ENCODE data around the gene RUNX2.

The RUNX2 gene

GRCh38 chr6:45476341-45476740, 148.2 kb downstream of the RUNX2 start (continued):
- TF ChIP-seq, protein P1, sequence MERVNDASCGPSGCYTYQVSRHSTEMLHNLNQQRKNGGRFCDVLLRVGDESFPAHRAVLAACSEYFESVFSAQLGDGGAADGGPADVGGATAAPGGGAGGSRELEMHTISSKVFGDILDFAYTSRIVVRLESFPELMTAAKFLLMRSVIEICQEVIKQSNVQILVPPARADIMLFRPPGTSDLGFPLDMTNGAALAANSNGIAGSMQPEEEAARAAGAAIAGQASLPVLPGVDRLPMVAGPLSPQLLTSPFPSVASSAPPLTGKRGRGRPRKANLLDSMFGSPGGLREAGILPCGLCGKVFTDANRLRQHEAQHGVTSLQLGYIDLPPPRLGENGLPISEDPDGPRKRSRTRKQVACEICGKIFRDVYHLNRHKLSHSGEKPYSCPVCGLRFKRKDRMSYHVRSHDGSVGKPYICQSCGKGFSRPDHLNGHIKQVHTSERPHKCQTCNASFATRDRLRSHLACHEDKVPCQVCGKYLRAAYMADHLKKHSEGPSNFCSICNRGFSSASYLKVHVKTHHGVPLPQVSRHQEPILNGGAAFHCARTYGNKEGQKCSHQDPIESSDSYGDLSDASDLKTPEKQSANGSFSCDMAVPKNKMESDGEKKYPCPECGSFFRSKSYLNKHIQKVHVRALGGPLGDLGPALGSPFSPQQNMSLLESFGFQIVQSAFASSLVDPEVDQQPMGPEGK (CRISPR knock-in tag; IDR thresholded peaks at IDR 0.05; ENCODE audit: borderline replicate concordance) = no peak
- TF ChIP-seq ZNF70 (CRISPR knock-in tag; IDR thresholded peaks at IDR 0.05) (no peak), ARNTL (CRISPR knock-in tag; IDR thresholded peaks at IDR 0.05; ENCODE audit: borderline replicate concordance, low read depth) (no peak)

GRCh38 chr6:45477278-45477677, 149.1 kb downstream of the RUNX2 start:
- no peak for ATAC-seq
- TF ChIP-seq GLIS3 (CRISPR knock-in tag; IDR thresholded peaks at IDR 0.05) (no peak), ZNF565 (CRISPR knock-in tag; conservative IDR thresholded peaks at IDR 0.05; ENCODE audit: low read depth) (no peak), ZNF70 (CRISPR knock-in tag; IDR thresholded peaks at IDR 0.05) (no peak), BACH2 (CRISPR knock-in tag; IDR thresholded peaks at IDR 0.05; ENCODE audit: borderline replicate concordance) (no peak), RARB (CRISPR knock-in tag; IDR thresholded peaks at IDR 0.05) (no peak), ZFP30 (CRISPR knock-in tag; IDR thresholded peaks at IDR 0.05) (no peak), ARNTL (CRISPR knock-in tag; IDR thresholded peaks at IDR 0.05; ENCODE audit: borderline replicate concordance, low read depth) (no peak), SNAI2 (CRISPR knock-in tag; IDR thresholded peaks at IDR 0.05) (no peak), OSR1 (CRISPR knock-in tag; IDR thresholded peaks at IDR 0.05) (no peak), TOX (CRISPR knock-in tag; IDR thresholded peaks at IDR 0.05; ENCODE audit: borderline replicate concordance) (no peak), ISL1 (CRISPR knock-in tag; IDR thresholded peaks at IDR 0.05) (no peak), PPARA (CRISPR knock-in tag; IDR thresholded peaks at IDR 0.05; ENCODE audit: borderline replicate concordance) (no peak), ZC3H10 (CRISPR knock-in tag; IDR thresholded peaks at IDR 0.05) (no peak)
- TF ChIP-seq, protein P2, sequence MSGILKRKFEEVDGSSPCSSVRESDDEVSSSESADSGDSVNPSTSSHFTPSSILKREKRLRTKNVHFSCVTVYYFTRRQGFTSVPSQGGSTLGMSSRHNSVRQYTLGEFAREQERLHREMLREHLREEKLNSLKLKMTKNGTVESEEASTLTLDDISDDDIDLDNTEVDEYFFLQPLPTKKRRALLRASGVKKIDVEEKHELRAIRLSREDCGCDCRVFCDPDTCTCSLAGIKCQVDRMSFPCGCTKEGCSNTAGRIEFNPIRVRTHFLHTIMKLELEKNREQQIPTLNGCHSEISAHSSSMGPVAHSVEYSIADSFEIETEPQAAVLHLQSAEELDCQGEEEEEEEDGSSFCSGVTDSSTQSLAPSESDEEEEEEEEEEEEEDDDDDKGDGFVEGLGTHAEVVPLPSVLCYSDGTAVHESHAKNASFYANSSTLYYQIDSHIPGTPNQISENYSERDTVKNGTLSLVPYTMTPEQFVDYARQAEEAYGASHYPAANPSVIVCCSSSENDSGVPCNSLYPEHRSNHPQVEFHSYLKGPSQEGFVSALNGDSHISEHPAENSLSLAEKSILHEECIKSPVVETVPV (CRISPR knock-in tag; IDR thresholded peaks at IDR 0.05) = no peak
- TF ChIP-seq, protein P1 (CRISPR knock-in tag; IDR thresholded peaks at IDR 0.05; ENCODE audit: borderline replicate concordance) = no peak
- TF ChIP-seq, protein P3, sequence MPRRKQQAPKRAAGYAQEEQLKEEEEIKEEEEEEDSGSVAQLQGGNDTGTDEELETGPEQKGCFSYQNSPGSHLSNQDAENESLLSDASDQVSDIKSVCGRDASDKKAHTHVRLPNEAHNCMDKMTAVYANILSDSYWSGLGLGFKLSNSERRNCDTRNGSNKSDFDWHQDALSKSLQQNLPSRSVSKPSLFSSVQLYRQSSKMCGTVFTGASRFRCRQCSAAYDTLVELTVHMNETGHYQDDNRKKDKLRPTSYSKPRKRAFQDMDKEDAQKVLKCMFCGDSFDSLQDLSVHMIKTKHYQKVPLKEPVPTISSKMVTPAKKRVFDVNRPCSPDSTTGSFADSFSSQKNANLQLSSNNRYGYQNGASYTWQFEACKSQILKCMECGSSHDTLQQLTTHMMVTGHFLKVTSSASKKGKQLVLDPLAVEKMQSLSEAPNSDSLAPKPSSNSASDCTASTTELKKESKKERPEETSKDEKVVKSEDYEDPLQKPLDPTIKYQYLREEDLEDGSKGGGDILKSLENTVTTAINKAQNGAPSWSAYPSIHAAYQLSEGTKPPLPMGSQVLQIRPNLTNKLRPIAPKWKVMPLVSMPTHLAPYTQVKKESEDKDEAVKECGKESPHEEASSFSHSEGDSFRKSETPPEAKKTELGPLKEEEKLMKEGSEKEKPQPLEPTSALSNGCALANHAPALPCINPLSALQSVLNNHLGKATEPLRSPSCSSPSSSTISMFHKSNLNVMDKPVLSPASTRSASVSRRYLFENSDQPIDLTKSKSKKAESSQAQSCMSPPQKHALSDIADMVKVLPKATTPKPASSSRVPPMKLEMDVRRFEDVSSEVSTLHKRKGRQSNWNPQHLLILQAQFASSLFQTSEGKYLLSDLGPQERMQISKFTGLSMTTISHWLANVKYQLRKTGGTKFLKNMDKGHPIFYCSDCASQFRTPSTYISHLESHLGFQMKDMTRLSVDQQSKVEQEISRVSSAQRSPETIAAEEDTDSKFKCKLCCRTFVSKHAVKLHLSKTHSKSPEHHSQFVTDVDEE (CRISPR knock-in tag; IDR thresholded peaks at IDR 0.05) = no peak

DNA sequence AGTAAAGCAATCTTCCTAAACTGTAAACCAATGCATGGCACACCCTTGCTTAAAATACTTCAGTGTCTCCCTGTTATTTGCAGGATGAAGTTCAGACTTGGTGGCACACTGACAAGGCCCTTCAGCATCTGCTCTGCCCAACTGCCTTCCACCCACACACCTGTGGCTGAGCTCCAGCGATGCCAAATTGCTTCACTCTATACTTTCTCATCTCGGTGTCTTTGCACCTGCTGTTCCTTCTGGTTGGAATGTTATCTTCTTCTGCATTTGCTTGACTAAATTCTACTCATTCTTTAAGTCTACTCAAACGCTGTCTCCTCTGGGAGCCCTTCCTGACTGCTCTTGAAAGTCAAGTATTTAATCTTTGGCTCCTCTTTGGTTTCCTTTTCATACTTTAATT, 149.7 kb downstream of the RUNX2 start:
- no peak for ATAC-seq
- TF ChIP-seq PPARA (CRISPR knock-in tag; IDR thresholded peaks at IDR 0.05; ENCODE audit: borderline replicate concordance) = no peak
- TF ChIP-seq, protein P3 (CRISPR knock-in tag; IDR thresholded peaks at IDR 0.05) = no peak
- TF ChIP-seq, protein P4, sequence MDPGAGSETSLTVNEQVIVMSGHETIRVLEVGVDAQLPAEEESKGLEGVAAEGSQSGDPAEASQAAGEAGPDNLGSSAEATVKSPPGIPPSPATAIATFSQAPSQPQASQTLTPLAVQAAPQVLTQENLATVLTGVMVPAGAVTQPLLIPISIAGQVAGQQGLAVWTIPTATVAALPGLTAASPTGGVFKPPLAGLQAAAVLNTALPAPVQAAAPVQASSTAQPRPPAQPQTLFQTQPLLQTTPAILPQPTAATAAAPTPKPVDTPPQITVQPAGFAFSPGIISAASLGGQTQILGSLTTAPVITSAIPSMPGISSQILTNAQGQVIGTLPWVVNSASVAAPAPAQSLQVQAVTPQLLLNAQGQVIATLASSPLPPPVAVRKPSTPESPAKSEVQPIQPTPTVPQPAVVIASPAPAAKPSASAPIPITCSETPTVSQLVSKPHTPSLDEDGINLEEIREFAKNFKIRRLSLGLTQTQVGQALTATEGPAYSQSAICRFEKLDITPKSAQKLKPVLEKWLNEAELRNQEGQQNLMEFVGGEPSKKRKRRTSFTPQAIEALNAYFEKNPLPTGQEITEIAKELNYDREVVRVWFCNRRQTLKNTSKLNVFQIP (CRISPR knock-in tag; IDR thresholded peaks at IDR 0.05; ENCODE audit: borderline replicate concordance, low read depth) = no peak
